GM19238 (cell line): ENCODE results near the gene DGKD.

Source experiments
- DNase-seq: peaks from one replicate; pipeline ENCODE4 v3.0.0; 2011; ENCODE audit warnings: low spot score; ENCODE audit not compliant: insufficient read length

DGKD gene

GRCh38 chr2:233338812-233339368 is 15.4 kb upstream of the DGKD start:
- no peak for DNase-seq

- no peak for DNase-seq
Observed at GRCh38 chr2:233339427-233339826, 14.9 kb upstream of the DGKD start.

- no peak for DNase-seq
Observed at GRCh38 chr2:233341296-233341695, 13.0 kb upstream of the DGKD start.

GRCh38 chr2:233342301-233342700 is 12.0 kb upstream of the DGKD start:
- no peak for DNase-seq

- no peak for DNase-seq
Observed at GRCh38 chr2:233343171-233343705, 11.1 kb upstream of the DGKD start.

GRCh38 chr2:233346376-233346775 is 7.9 kb upstream of the DGKD start:
- DNase-seq = no peak

GRCh38 chr2:233346930-233347329 is 7.4 kb upstream of the DGKD start:
- no peak for DNase-seq

- DNase-seq = peak; percentile 67
Observed at GRCh38 chr2:233349005-233349998, 5.0 kb upstream of the DGKD start.

GRCh38 chr2:233350708-233351107 is 3.6 kb upstream of the DGKD start:
- no peak for DNase-seq

GRCh38 chr2:233351423-233351822 is 2.9 kb upstream of the DGKD start:
- no peak for DNase-seq

GRCh38 chr2:233352141-233352842 is 2.0 kb upstream of the DGKD start:
- DNase-seq = no peak

GRCh38 chr2:233353101-233353768 is 1.1 kb upstream of the DGKD start:
- DNase-seq = no peak

- DNase-seq = no peak
Observed at GRCh38 chr2:233354500-233354924, 218 bp downstream of the DGKD start.

- DNase-seq = no peak
Observed at GRCh38 chr2:233354971-233355574, 779 bp downstream of the DGKD start.

GRCh38 chr2:233355916-233356315 is 1.6 kb downstream of the DGKD start:
- no peak for DNase-seq

- no peak for DNase-seq
Observed at GRCh38 chr2:233356546-233357308, 2.4 kb downstream of the DGKD start.

- no peak for DNase-seq
Observed at GRCh38 chr2:233358335-233358734, 4.0 kb downstream of the DGKD start.

GRCh38 chr2:233358947-233359346 is 4.7 kb downstream of the DGKD start:
- no peak for DNase-seq

- no peak for DNase-seq
Observed at GRCh38 chr2:233359823-233360222, 5.5 kb downstream of the DGKD start.

- no peak for DNase-seq
Observed at GRCh38 chr2:233360771-233361176, 6.5 kb downstream of the DGKD start.
